HEK293 (cell line): ENCODE measurements around the gene DSE.

ENCODE experiments used
- BCL11A ChIP-seq: fragments of 450-650 bp; formaldehyde crosslinking; IDR thresholded peaks from 2 replicates; pipeline ENCODE4 v1.5.1; 2016; ENCODE audit warnings: low read depth, missing biosample characterization, missing genetic modification characterization
- ZNF121 ChIP-seq: fragments of 450-650 bp; formaldehyde crosslinking; IDR thresholded peaks from 2 replicates; pipeline ENCODE4 v1.5.1; 2016; ENCODE audit warnings: missing biosample characterization, missing genetic modification characterization
- ZNF202 ChIP-seq: fragments of 450-650 bp; formaldehyde crosslinking; IDR thresholded peaks from 2 replicates; pipeline ENCODE4 v1.5.1; 2016; ENCODE audit warnings: missing biosample characterization, missing genetic modification characterization, borderline replicate concordance
- ZNF292 ChIP-seq: fragments of 450-650 bp; formaldehyde crosslinking; IDR thresholded peaks from 2 replicates; pipeline ENCODE4 v1.5.1; 2016; ENCODE audit warnings: low read depth, missing biosample characterization, missing genetic modification characterization, borderline replicate concordance
- ZNF350 ChIP-seq: fragments of 450-650 bp; formaldehyde crosslinking; IDR thresholded peaks from 2 replicates; pipeline ENCODE4 v1.5.0; 2017; ENCODE audit warnings: missing biosample characterization, mild to moderate bottlenecking, missing genetic modification characterization
- ZNF596 ChIP-seq: fragments of 450-650 bp; IDR thresholded peaks from 2 replicates; pipeline ENCODE4 v1.5.0; 2018; ENCODE audit warnings: missing biosample characterization, mild to moderate bottlenecking, missing genetic modification characterization, moderate library complexity
- ZNF843 ChIP-seq: fragments of 450-650 bp; formaldehyde crosslinking; IDR thresholded peaks from 2 replicates; pipeline ENCODE4 v1.5.1; 2016; ENCODE audit warnings: missing biosample characterization, missing genetic modification characterization
- TF ChIP-seq, protein P1 (sequence below): fragments of 450-650 bp; formaldehyde crosslinking; IDR thresholded peaks from 2 replicates; pipeline ENCODE4 v1.5.1; 2016; ENCODE audit warnings: missing biosample characterization, missing genetic modification characterization
- TF ChIP-seq, protein P2 (sequence below): fragments of 450-650 bp; formaldehyde crosslinking; IDR thresholded peaks from 2 replicates; pipeline ENCODE4 v1.5.1; 2016; ENCODE audit warnings: missing biosample characterization, missing genetic modification characterization, low read depth

DNA sequence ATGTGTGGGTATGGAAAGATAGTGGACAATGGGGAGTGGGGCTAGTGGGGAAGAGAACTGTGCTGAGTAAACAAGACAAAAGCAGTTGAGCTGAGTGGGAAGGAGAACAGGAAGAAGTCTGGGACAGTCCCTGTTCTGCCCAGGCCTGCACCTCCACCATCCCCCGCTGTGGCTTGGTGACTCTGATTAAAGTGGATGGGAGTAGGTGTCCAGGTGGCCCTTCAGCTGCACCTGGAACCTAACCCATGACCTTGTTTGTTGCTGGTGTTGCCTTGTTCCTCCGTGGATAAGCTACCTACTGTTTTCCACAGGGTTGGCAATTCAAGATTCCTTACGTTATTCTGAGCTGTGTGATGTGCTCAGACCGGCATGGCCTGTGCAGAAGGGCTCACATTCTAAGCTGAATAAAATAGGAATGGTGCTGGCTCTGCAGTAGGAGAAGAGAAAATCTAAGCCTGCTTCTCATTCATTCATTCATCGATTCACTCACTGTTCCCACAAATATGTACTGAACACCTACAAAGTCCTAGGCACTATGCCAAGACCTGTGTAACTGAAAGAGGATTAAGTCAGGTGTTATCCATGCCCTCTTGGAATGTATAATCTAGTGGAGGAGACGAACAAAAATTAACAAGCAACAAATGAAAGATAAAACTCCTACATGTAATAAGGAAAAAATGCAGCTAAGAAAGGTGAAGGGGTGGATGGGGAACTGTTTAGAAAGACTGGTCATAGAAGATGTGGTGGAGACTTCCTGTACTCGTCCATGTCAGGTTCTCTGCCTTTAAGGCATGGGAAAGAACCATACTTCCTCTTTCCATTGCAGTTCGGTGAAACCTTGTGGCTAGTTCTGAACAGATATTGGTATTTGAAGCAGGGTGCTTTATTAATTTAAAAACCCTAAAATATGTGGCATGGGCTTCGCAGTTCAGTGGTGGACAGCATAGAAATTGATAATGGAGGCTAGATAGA lies 80.3 kb downstream of the DSE start:
- TF ChIP-seq, protein P1, sequence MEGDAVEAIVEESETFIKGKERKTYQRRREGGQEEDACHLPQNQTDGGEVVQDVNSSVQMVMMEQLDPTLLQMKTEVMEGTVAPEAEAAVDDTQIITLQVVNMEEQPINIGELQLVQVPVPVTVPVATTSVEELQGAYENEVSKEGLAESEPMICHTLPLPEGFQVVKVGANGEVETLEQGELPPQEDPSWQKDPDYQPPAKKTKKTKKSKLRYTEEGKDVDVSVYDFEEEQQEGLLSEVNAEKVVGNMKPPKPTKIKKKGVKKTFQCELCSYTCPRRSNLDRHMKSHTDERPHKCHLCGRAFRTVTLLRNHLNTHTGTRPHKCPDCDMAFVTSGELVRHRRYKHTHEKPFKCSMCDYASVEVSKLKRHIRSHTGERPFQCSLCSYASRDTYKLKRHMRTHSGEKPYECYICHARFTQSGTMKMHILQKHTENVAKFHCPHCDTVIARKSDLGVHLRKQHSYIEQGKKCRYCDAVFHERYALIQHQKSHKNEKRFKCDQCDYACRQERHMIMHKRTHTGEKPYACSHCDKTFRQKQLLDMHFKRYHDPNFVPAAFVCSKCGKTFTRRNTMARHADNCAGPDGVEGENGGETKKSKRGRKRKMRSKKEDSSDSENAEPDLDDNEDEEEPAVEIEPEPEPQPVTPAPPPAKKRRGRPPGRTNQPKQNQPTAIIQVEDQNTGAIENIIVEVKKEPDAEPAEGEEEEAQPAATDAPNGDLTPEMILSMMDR: no peak
- no peak for TF ChIP-seq ZNF350 (tag by site-specific recombination)
- TF ChIP-seq ZNF596 (tag by site-specific recombination): no peak
- TF ChIP-seq BCL11A (tag by site-specific recombination): no peak
- TF ChIP-seq ZNF843 (tag by site-specific recombination): no peak
- TF ChIP-seq ZNF121 (tag by site-specific recombination): no peak
- no peak for TF ChIP-seq ZNF292 (tag by site-specific recombination)
- TF ChIP-seq, protein P2, sequence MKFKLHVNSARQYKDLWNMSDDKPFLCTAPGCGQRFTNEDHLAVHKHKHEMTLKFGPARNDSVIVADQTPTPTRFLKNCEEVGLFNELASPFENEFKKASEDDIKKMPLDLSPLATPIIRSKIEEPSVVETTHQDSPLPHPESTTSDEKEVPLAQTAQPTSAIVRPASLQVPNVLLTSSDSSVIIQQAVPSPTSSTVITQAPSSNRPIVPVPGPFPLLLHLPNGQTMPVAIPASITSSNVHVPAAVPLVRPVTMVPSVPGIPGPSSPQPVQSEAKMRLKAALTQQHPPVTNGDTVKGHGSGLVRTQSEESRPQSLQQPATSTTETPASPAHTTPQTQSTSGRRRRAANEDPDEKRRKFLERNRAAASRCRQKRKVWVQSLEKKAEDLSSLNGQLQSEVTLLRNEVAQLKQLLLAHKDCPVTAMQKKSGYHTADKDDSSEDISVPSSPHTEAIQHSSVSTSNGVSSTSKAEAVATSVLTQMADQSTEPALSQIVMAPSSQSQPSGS (tag by site-specific recombination): no peak
- no peak for TF ChIP-seq ZNF202 (tag by site-specific recombination)
